ENCODE results near the gene RALGPS1.

DNA sequence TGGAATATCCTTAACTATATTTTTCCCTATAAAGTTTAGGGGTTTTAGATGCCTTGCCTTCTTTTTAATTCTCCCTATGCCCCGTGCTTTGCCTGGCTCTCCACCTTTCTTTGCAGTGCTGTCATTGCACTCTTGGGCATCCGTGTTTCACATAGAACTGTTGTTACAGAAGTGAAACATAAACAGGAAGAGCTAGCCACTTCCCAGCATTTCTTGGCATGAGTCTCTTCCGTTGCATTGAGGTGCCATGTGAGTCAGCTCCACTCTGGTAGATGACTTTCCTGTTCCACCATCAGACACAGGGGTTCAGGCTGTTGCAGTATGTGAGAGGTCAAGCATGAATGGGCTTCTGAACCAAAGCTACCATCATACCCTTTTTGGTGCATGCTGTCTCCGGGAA is 134.5 kb downstream of the RALGPS1 start:
- TF ChIP-seq, protein P1, sequence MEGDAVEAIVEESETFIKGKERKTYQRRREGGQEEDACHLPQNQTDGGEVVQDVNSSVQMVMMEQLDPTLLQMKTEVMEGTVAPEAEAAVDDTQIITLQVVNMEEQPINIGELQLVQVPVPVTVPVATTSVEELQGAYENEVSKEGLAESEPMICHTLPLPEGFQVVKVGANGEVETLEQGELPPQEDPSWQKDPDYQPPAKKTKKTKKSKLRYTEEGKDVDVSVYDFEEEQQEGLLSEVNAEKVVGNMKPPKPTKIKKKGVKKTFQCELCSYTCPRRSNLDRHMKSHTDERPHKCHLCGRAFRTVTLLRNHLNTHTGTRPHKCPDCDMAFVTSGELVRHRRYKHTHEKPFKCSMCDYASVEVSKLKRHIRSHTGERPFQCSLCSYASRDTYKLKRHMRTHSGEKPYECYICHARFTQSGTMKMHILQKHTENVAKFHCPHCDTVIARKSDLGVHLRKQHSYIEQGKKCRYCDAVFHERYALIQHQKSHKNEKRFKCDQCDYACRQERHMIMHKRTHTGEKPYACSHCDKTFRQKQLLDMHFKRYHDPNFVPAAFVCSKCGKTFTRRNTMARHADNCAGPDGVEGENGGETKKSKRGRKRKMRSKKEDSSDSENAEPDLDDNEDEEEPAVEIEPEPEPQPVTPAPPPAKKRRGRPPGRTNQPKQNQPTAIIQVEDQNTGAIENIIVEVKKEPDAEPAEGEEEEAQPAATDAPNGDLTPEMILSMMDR (conservative IDR thresholded peaks at IDR 0.05; ENCODE audit: low read length): no peak
- no peak for TF ChIP-seq EZH2phosphoT487 (IDR thresholded peaks at IDR 0.05; ENCODE audit: borderline replicate concordance, low read depth, low read length)

All from OCI-LY7 (cell line).